ENCODE data around the gene CEP170B.
"Not testable (repeated sequence)": the region's sequence is repeated elsewhere in the genome, so short reads cannot be mapped to it uniquely, and the experiment has no call there.

CEP170B gene

DNA sequence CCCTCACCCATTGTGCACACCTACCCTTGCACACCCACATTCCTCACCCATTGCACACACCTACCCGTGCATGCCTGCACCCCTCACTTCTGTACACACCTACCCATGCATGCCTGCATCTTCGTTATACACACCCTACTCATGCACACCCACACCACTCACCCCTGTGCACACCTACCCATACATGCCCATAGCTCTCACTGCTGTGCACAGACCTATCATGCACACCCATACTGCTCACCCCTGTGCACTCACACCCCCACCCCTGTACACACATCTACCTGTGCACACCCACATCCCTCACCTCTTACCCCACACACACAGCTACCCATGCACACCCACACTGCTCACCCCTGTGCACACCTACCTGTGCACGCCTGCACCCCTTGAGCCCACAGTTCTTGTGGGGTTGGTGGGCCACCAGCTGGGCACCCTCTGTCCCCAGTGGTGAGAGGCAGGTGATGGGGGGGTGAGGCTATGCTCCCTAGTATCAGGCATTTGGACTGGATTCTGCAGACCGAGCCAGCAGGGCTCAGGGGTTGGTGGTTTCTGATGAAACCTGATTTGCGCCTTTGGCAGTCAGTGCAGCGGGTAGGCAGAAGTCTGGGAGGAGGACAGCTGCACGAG lies 15.6 kb downstream of the CEP170B start:
- H3K4me1 ChIP-seq (ENCODE audit: control insufficient read depth, insufficient read depth, low read length): peaks cover 4% of the 10 kb centered on the region; the same call in 1 of the 2 replicates
- no peak overlapping the region for H3K4me3 ChIP-seq (ENCODE audit: low read depth, low read length)
- H3K36me3 ChIP-seq (ENCODE audit: control insufficient read depth, insufficient read depth, low read length): peaks cover 26% of the 10 kb centered on the region
- H3K27me3 ChIP-seq (ENCODE audit: control insufficient read depth, insufficient read depth, low read length): no peaks in the 10 kb centered on the region
- H3K27ac ChIP-seq (ENCODE audit: low read depth, low read length): no peak overlapping the region
- no peaks in the 10 kb centered on the region for H3K9me3 ChIP-seq (ENCODE audit: control insufficient read depth, insufficient read depth, low read length)
- no peak overlapping the region for H3K9ac ChIP-seq (ENCODE audit: low read depth, low read length)

DNA sequence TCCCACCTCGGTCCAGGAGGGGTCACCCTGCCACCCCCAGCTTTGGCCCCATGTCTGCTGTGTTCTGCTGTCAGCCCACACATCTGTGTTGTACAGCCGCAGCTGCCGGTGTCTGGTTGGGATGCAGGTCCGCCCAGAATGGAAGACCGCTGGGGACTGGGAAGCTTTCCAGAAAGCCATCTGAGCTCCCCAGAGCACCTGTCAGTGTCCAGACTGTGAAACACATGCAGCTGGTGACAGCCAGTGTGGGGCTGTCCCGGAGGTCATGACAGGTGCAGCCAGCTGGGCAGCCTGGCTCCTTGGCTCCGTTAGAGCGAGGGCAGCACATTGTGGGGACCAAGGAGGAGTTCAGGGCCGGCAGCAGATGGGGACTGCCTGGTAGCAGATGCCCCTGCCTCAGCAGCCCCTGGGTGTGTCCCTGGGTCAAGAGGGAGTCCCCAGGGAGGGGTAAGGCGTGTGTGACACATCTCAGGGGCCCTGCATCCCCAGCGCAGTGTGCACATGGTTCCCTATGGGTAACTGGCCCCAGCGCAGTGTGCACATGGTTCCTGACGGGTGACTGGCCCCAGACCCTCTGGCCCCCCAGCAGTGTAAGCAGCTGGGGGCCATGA lies 16.4 kb downstream of the CEP170B start:
- no peak overlapping the region for H3K9ac ChIP-seq (ENCODE audit: low read depth, low read length)
- H3K4me1 ChIP-seq (ENCODE audit: control insufficient read depth, insufficient read depth, low read length): peaks cover 4% of the 10 kb centered on the region; the same call in 1 of the 2 replicates
- no peak overlapping the region for H3K4me3 ChIP-seq (ENCODE audit: low read depth, low read length)
- peaks cover 32% of the 10 kb centered on the region for H3K36me3 ChIP-seq (ENCODE audit: control insufficient read depth, insufficient read depth, low read length)
- H3K9me3 ChIP-seq (ENCODE audit: control insufficient read depth, insufficient read depth, low read length): no peaks in the 10 kb centered on the region
- no peak overlapping the region for H3K27ac ChIP-seq (ENCODE audit: low read depth, low read length)
- H3K27me3 ChIP-seq (ENCODE audit: control insufficient read depth, insufficient read depth, low read length): no peaks in the 10 kb centered on the region

DNA sequence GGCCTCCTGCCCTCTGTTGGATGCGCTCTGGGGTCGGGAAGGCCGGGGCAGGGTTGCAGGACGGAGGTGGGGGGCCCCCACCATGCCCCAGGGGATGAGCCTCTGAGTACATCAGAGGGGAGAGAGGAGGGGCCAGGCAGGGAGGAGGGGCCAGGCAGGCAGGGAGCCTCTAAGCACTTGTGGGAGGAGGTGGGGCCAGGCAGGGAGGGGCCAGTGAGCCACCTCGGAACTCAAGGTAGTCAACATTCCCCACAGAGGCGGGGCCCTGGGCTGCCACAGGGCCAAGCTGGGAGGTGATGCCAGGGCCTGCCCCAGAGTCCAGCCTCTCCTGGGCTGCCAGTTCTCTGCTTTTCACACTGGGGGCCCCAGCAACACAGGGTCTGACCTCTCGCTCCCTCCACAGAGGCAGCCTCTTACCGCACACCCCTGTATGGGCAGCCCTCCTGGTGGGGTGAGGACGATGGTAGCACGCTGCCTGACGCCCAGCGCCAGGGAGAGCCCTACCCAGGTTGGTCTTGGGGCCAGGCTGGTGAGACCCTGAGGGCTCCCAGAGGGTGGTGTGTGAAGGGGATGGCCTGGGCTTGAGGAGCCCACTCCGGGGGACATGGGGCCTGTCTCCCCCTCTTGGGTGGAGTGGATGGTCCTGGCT lies 17.4 kb downstream of the CEP170B start:
- no peaks in the 10 kb centered on the region for H3K27me3 ChIP-seq (ENCODE audit: control insufficient read depth, insufficient read depth, low read length)
- H3K4me3 ChIP-seq (ENCODE audit: low read depth, low read length): no peak overlapping the region
- no peak overlapping the region for H3K27ac ChIP-seq (ENCODE audit: low read depth, low read length)
- no peak overlapping the region for H3K9ac ChIP-seq (ENCODE audit: low read depth, low read length)
- peaks cover 4% of the 10 kb centered on the region; the same call in 1 of the 2 replicates for H3K4me1 ChIP-seq (ENCODE audit: control insufficient read depth, insufficient read depth, low read length)
- peaks cover 39% of the 10 kb centered on the region for H3K36me3 ChIP-seq (ENCODE audit: control insufficient read depth, insufficient read depth, low read length)
- H3K9me3 ChIP-seq (ENCODE audit: control insufficient read depth, insufficient read depth, low read length): no peaks in the 10 kb centered on the region

DNA sequence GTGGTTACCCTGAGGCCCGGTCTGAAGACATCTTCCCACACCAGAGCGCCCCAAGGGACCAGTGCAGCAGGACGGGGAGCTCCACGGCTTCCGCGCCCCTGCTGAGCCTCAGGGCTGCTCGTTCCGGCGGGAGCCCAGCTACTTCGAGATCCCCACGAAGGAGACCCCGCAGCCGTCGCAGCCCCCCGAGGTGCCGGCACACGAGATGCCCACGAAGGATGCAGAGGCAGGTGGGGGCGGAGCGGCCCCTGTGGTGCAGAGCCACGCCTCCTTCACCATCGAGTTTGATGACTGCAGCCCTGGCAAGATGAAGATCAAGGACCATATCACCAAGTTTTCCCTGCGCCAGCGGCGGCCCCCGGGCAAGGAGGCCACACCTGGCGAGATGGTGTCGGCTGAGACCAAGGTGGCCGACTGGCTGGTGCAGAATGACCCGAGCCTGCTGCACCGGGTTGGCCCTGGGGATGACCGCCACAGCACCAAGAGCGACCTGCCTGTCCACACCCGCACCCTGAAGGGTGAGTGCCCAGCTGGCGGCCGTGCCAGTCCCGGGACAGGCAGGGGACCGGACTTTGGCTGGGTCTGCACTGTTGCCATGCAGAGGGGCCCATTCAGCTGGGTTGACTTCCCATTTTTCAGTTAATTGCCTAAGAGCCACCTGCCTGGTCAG lies 18.1 kb downstream of the CEP170B start:
- Histone ChIP-seq H3K36me3 (ENCODE audit: control insufficient read depth, insufficient read depth, low read length) (peaks cover 42% of the 10 kb centered on the region), H3K27ac (ENCODE audit: low read depth, low read length) (no peak overlapping the region), H3K9me3 (ENCODE audit: control insufficient read depth, insufficient read depth, low read length) (no peaks in the 10 kb centered on the region), H3K27me3 (ENCODE audit: control insufficient read depth, insufficient read depth, low read length) (no peaks in the 10 kb centered on the region), H3K9ac (ENCODE audit: low read depth, low read length) (no peak overlapping the region), H3K4me1 (ENCODE audit: control insufficient read depth, insufficient read depth, low read length) (peaks cover 4% of the 10 kb centered on the region; the same call in 1 of the 2 replicates), H3K4me3 (ENCODE audit: low read depth, low read length) (no peak overlapping the region)

DNA sequence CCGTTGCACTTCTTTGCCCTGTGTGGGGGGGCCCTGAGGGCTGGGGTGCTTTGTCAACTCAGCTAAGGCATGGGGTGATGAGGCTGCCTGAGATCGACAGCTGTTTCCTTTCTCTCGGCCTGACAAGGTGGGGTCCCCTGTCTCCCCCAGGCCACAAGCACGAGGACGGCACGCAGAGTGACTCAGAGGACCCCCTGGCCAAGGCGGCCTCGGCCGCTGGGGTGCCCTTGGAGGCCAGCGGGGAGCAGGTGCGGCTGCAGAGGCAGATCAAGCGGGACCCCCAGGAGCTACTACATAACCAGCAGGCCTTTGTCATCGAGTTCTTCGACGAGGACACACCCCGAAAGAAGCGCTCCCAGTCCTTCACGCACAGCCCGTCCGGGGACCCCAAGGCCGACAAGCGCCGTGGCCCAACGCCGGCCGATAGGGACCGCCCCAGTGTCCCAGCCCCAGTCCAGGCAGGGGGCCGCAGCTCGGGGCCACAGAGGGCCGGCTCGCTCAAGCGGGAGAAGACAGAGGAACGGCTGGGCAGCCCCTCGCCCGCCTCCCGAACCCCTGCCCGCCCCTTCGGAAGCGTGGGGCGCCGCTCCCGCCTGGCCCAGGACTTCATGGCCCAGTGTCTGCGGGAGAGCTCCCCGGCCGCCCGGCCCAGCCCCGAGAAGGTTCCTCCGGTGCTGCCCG lies 18.8 kb downstream of the CEP170B start:
- peaks cover 4% of the 10 kb centered on the region; the same call in 1 of the 2 replicates for H3K4me1 ChIP-seq (ENCODE audit: control insufficient read depth, insufficient read depth, low read length)
- H3K36me3 ChIP-seq (ENCODE audit: control insufficient read depth, insufficient read depth, low read length): peaks cover 42% of the 10 kb centered on the region
- no peaks in the 10 kb centered on the region for H3K27me3 ChIP-seq (ENCODE audit: control insufficient read depth, insufficient read depth, low read length)
- H3K27ac ChIP-seq (ENCODE audit: low read depth, low read length): no peak overlapping the region
- H3K4me3 ChIP-seq (ENCODE audit: low read depth, low read length): no peak overlapping the region
- H3K9ac ChIP-seq (ENCODE audit: low read depth, low read length): no peak overlapping the region
- H3K9me3 ChIP-seq (ENCODE audit: control insufficient read depth, insufficient read depth, low read length): no peaks in the 10 kb centered on the region

DNA sequence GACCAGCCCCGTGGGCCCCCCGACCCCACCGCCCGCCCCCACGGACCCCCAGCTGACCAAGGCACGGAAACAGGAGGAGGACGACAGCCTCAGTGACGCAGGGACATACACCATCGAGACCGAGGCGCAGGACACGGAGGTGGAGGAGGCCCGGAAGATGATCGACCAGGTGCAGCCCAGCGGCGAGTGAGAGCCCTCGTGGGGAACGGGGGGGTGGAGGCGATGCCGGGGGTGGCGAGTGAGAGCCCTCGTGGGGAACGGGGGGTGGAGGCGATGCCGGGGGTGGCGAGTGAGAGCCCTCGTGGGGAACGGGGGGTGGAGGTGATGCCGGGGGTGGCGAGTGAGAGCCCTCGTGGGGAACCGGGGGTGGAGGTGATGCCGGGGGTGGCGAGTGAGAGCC lies 19.3 kb downstream of the CEP170B start:
- H3K27me3 ChIP-seq (ENCODE audit: control insufficient read depth, insufficient read depth, low read length); H3K4me3 ChIP-seq (ENCODE audit: low read depth, low read length); H3K9ac ChIP-seq (ENCODE audit: low read depth, low read length); H3K4me1 ChIP-seq (ENCODE audit: control insufficient read depth, insufficient read depth, low read length); H3K9me3 ChIP-seq (ENCODE audit: control insufficient read depth, insufficient read depth, low read length); H3K27ac ChIP-seq (ENCODE audit: low read depth, low read length): not testable (repeated sequence)
- peaks cover 42% of the 10 kb centered on the region for H3K36me3 ChIP-seq (ENCODE audit: control insufficient read depth, insufficient read depth, low read length)

DNA sequence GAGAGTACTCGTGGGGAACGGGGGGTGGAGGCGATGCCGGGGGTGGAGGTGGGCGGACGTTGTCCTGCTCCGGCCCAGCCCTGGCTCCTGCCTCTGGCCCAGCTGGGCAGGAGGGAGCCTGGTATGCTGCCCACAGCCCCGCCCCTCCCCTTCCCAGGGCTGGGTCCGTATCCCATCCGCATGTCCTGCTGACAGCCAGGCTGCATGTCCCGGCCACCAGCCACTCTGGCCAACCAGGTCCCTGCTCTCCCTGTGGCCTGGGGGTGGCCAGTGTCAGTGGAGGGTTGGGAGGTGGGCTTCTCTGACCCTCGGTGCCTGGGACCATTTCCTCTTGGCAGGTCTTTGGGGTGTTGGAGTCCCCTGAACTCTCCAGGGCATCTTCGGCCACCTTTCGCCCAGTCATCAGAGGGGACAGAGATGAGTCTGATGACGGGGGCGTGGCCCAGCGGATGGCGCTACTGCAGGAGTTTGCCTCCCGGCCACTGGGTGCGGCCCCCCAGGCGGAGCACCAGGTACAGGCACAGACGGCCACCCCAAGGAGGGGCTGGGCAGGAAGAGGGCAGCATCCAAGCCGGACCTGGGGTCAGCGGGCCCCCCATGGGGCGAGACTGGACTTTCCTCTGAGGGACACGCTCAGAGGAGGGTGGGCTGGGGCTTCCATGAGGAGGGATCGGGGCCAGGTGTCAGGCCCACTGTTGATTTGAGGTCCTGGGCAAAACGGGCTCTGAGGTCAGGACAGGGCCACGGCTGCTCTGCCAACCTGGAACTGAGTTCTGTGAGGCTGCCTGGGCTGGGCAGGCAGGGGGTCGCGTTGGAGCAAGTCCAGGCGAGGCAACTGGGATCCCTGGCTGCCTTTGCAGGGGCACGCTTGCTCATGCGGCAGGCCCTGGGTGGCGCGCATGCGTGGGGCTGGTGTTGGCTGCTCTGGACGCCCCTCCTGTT lies 20.2 kb downstream of the CEP170B start:
- no peaks in the 10 kb centered on the region for H3K9me3 ChIP-seq (ENCODE audit: control insufficient read depth, insufficient read depth, low read length)
- no peak overlapping the region for H3K27ac ChIP-seq (ENCODE audit: low read depth, low read length)
- H3K27me3 ChIP-seq (ENCODE audit: control insufficient read depth, insufficient read depth, low read length): no peaks in the 10 kb centered on the region
- peaks cover 4% of the 10 kb centered on the region; the same call in 1 of the 2 replicates for H3K4me1 ChIP-seq (ENCODE audit: control insufficient read depth, insufficient read depth, low read length)
- no peak overlapping the region for H3K9ac ChIP-seq (ENCODE audit: low read depth, low read length)
- H3K36me3 ChIP-seq (ENCODE audit: control insufficient read depth, insufficient read depth, low read length): peaks cover 37% of the 10 kb centered on the region
- no peak overlapping the region for H3K4me3 ChIP-seq (ENCODE audit: low read depth, low read length)

DNA sequence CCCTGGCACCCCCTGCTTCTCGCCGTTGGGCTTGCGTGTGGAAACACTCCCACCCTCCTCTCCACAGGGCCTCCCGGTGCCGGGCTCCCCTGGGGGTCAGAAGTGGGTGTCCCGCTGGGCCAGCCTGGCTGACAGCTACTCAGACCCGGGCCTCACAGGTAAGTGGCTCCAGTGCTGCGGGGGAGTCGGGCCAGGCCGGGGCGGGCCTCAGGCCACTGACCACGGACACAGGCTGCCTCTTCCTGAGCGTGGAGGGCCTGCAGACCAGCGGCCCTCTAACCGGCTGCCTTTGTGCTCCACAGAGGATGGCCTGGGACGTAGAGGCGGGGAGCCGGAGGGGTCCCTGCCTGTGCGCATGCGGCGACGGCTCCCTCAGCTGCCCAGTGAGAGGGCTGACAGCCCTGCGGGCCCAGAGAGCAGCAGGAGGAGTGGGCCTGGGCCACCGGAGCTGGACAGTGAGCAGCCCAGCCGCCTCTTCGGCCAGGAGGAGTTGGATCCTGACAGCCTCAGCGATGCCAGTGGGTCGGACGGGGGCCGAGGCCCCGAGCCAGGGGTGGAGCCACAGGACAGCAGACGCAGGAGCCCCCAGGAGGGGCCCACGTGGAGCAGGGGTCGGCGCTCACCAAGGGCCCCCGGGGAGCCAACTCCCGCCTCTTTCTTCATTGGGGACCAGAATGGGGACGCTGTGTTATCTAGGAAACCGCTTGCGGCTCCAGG lies 21.1 kb downstream of the CEP170B start:
- Histone ChIP-seq H3K36me3 (ENCODE audit: control insufficient read depth, insufficient read depth, low read length) (peaks cover 30% of the 10 kb centered on the region), H3K9me3 (ENCODE audit: control insufficient read depth, insufficient read depth, low read length) (no peaks in the 10 kb centered on the region), H3K4me3 (ENCODE audit: low read depth, low read length) (no peak overlapping the region), H3K9ac (ENCODE audit: low read depth, low read length) (no peak overlapping the region), H3K27me3 (ENCODE audit: control insufficient read depth, insufficient read depth, low read length) (no peaks in the 10 kb centered on the region), H3K4me1 (ENCODE audit: control insufficient read depth, insufficient read depth, low read length) (peaks cover 4% of the 10 kb centered on the region; the same call in 1 of the 2 replicates), H3K27ac (ENCODE audit: low read depth, low read length) (no peak overlapping the region)

DNA sequence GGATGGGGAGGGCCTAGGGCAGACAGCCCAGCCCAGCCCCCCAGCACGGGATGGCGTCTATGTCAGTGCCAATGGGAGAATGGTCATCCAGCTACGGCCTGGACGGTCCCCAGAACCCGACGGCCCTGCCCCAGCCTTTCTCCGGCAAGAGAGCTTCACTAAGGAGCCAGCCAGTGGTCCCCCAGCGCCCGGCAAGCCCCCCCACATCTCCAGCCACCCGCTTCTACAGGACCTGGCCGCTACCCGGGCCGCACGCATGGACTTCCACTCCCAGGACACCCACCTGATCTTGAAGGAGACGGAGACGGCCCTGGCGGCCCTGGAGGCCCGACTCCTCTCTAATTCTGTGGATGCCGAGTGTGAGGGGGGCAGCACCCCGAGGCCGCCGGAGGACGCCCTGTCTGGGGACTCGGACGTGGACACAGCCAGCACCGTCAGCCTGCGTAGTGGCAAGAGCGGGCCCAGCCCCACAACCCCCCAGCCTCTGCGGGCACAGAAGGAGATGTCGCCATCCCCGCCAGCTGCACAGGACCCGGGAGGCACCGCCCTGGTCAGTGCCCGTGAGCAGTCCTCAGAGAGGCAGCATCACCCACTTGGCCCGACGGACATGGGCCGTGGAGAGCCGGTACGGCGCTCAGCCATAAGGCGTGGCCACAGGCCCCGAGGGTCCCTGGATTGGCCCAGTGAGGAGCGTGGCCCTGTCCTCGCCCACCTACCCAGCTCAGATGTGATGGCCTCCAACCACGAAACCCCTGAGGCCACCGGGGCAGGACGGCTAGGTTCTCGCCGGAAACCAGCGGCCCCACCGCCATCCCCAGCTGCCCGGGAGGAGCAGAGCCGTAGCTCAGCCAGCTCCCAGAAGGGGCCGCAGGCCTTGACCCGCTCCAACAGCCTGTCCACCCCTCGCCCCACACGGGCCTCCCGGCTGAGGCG lies 21.9 kb downstream of the CEP170B start:
- H3K4me3 ChIP-seq (ENCODE audit: low read depth, low read length): no peak overlapping the region
- H3K9ac ChIP-seq (ENCODE audit: low read depth, low read length): no peak overlapping the region
- no peaks in the 10 kb centered on the region for H3K27me3 ChIP-seq (ENCODE audit: control insufficient read depth, insufficient read depth, low read length)
- H3K4me1 ChIP-seq (ENCODE audit: control insufficient read depth, insufficient read depth, low read length): peaks cover 3% of the 10 kb centered on the region; the same call in 1 of the 2 replicates
- peaks cover 30% of the 10 kb centered on the region for H3K36me3 ChIP-seq (ENCODE audit: control insufficient read depth, insufficient read depth, low read length)
- H3K9me3 ChIP-seq (ENCODE audit: control insufficient read depth, insufficient read depth, low read length): no peaks in the 10 kb centered on the region
- H3K27ac ChIP-seq (ENCODE audit: low read depth, low read length): no peak overlapping the region
